K562 (cell line): ENCODE data around the gene GNA15.

Experiments used
- BACH1 ChIP-seq: fragments of 200-800 bp; sonication (Bioruptor generic); IDR thresholded peaks from 2 replicates; pipeline ENCODE4 v1.6.1; 2016; ENCODE audit warnings: missing genetic modification characterization, missing compliant biosample characterization
- BCOR ChIP-seq: fragments of 450-650 bp; IDR thresholded peaks from 2 replicates; pipeline ENCODE4 v1.6.1; 2016
- CEBPB ChIP-seq: fragments of 450-650 bp; IDR thresholded peaks from 2 replicates; pipeline ENCODE4 v1.6.1; 2016; ENCODE audit warnings: missing genetic modification characterization, missing compliant biosample characterization
- MXI1 ChIP-seq: IDR thresholded peaks from 2 replicates; pipeline ENCODE4 v1.6.1; 2011; ENCODE audit warnings: low read depth, mild to moderate bottlenecking, improper control_type of control experiment, low read length
- SMARCA4 ChIP-seq: fragments of 450-650 bp; IDR thresholded peaks from 2 replicates; pipeline ENCODE4 v1.6.1; 2016
- TCF7L2 ChIP-seq: fragments of 150-350 bp; IDR thresholded peaks from 2 replicates; pipeline ENCODE4 v1.6.1; 2016; ENCODE audit warnings: low read depth, mild to moderate bottlenecking, low read length, moderate library complexity
- ZFX ChIP-seq: sonication (generic); formaldehyde crosslinking; IDR thresholded peaks from 2 replicates; pipeline ENCODE4 v1.8.0; 2022; ENCODE audit warnings: mild to moderate bottlenecking, missing genetic modification reagents, moderate library complexity
- ZNF274 ChIP-seq: IDR thresholded peaks from 2 replicates; pipeline ENCODE4 v1.6.1; 2011; ENCODE audit warnings: low read depth, mild to moderate bottlenecking, low read length, moderate library complexity, borderline replicate concordance
- TF ChIP-seq, protein P1 (sequence below), 2 experiments: fragments of 450-650 bp in 1 of 2; sonication (generic) in 1 of 2; formaldehyde crosslinking in 1 of 2; IDR thresholded peaks in 1 of 2; conservative IDR thresholded peaks in 1 of 2; 2 replicates each; pipeline versions ENCODE4 v1.6.1 to v1.8.1; 2016 to 2023; ENCODE audit warnings: mild to moderate bottlenecking in 2 of 2, moderate library complexity in 2 of 2, inconsistent platforms in 1 of 2, missing genetic modification reagents in 1 of 2
- TF ChIP-seq, protein P2 (sequence below), 3 experiments: IDR thresholded peaks in 2 of 3; conservative IDR thresholded peaks in 1 of 3; 2 replicates each; pipeline ENCODE4 v1.5.1; 2011 to 2012; ENCODE audit warnings: low read length in 3 of 3, mild to moderate bottlenecking in 3 of 3, control low read depth in 2 of 3, improper control_type of control experiment in 1 of 3, inconsistent platforms in 1 of 3, low read depth in 1 of 3, mixed read lengths in 1 of 3, moderate library complexity in 1 of 3; ENCODE audit not compliant: insufficient read depth in 2 of 3

DNA sequence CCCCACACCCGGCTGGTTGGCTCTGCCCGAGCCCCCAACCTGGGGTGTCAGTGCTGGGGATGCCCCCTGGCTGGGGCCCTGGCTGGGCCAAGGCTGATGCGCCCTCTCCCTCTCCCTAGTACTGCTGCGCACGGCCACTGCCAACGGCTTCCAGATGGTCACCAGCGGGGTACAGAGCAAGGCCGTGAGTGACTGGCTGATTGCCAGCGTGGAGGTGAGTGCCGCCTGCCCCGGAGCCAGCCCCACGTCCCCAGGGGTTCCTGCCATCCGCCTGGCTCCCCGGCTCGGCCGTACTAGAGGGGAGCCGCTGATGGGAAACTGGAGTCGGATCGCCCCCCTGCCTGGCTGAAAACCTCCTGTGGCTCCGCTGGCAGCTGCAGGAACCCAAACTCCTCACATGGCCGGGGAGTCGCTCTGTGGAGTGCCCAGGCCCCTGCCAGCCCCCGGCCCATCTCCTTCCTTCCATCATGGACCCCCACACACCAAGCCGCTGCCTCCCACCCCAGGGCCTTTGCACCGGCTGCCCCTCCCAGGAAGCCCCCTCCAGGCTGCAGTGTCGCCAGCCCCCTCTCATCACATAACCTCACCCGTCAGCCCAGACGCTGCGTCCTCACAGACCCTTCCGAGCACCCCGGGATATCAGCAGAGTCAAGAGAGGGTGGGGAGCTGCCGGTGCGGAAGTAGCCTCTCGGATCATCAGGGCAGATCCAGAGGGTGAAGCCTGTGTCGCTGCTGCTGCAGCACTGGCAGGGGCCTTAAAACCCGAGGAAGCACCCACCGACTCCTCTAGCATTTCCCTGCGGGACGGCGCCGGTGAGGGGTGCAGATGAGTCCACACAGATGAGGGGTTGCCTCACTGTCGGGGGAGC, 60.5 kb downstream of the GNA15 start:
- TF ChIP-seq, protein P1, sequence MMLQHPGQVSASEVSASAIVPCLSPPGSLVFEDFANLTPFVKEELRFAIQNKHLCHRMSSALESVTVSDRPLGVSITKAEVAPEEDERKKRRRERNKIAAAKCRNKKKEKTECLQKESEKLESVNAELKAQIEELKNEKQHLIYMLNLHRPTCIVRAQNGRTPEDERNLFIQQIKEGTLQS (IDR thresholded peaks at IDR 0.05) = no peak
- TF ChIP-seq, protein P1 (CRISPR knock-in tag; conservative IDR thresholded peaks at IDR 0.05) = no peak
- TF ChIP-seq SMARCA4 = no peak
- TF ChIP-seq TCF7L2 = no peak
- TF ChIP-seq BCOR = no peak
- TF ChIP-seq MXI1 = no peak
- TF ChIP-seq, protein P2, sequence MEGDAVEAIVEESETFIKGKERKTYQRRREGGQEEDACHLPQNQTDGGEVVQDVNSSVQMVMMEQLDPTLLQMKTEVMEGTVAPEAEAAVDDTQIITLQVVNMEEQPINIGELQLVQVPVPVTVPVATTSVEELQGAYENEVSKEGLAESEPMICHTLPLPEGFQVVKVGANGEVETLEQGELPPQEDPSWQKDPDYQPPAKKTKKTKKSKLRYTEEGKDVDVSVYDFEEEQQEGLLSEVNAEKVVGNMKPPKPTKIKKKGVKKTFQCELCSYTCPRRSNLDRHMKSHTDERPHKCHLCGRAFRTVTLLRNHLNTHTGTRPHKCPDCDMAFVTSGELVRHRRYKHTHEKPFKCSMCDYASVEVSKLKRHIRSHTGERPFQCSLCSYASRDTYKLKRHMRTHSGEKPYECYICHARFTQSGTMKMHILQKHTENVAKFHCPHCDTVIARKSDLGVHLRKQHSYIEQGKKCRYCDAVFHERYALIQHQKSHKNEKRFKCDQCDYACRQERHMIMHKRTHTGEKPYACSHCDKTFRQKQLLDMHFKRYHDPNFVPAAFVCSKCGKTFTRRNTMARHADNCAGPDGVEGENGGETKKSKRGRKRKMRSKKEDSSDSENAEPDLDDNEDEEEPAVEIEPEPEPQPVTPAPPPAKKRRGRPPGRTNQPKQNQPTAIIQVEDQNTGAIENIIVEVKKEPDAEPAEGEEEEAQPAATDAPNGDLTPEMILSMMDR (IDR thresholded peaks at IDR 0.05 in 2 of 3, conservative IDR thresholded peaks at IDR 0.05 in 1 of 3; ENCODE audit: insufficient read depth in 2 of 3, low read depth in 1 of 3, low read length in 3 of 3) = no peak
- TF ChIP-seq ZNF274 = no peak
- TF ChIP-seq CEBPB (tag) = no peak
- no peak for TF ChIP-seq ZFX (CRISPR knock-in tag)
- no peak for TF ChIP-seq BACH1
